HG03521 (cell line): Measurements from ENCODE around the gene TLCD1.

Source experiments
- ATAC-seq: cut with Tn5 transposase; IDR thresholded peaks from one replicate; pipeline ENCODE4 v1.9.1; 2021; ENCODE audit warnings: mild to moderate bottlenecking, moderate library complexity; ENCODE audit not compliant: unreplicated experiment

TLCD1 gene, protein sequence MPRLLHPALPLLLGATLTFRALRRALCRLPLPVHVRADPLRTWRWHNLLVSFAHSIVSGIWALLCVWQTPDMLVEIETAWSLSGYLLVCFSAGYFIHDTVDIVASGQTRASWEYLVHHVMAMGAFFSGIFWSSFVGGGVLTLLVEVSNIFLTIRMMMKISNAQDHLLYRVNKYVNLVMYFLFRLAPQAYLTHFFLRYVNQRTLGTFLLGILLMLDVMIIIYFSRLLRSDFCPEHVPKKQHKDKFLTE

DNA sequence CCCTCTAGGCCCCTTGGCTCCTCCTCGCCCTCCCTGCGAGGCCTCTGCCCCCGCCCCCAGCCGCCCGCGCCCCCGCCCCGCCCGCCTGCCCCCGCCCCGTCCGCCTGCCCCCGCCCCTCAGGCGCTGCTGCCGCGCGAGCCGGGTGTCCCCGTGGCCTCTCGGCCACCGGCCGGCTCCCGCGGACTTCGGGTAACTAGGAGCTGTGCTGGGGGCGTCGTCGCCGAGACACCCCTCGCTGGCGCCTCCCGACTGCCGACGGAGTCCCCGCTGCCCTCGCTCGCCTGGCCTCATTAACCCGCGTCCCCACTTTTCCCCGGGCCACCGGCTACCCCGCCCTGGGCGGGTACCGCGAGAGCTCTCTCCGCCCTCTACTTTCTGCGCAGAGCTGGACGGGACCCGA, at the start of gene TLCD1:
Gene TLCD1, minus strand, starts transcription at position 8 of the 401 bp plus-strand sequence. CDS start 136 bp downstream, outside the sequence.
- ATAC-seq, result no peak

DNA sequence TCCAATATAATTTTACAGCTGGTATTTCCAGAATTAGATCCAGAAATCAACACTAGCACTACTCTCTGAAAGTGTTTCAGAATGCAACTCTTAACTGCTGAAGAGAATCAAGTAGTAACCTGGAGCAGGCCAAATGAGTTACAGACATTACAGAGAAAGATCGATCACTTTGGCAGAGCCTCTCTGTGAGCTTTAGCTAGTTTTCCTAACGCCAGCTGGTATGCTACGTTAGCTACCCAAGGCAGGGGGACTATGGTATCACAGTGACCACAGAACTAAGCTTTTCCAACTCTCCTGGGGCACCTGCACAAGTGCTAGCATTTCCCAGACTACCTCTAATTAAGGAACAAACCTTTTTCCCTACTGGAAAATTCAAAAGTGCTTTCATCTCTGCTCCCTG, 48.2 kb upstream of the TLCD1 start:
- ATAC-seq, result no peak

DNA sequence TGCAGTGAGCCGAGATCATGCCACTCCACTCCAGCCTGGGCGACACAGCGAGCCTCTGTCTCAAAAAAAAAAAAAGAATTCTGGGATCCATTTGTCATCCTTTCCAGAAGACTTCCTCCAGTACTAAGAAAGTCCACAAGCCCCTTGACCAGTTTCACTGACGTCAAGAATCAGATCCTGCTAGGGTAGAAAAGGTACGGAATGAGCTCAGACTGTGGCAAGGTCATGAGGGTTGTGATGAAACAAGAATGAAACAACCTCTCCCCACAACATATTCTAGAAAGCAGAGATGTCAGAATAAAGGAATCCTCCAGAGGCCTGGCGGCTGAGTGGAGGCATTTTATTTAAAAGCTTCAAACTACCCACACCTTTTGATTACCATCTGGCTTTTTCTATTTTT, 47.7 kb upstream of the TLCD1 start:
- ATAC-seq, result no peak

DNA sequence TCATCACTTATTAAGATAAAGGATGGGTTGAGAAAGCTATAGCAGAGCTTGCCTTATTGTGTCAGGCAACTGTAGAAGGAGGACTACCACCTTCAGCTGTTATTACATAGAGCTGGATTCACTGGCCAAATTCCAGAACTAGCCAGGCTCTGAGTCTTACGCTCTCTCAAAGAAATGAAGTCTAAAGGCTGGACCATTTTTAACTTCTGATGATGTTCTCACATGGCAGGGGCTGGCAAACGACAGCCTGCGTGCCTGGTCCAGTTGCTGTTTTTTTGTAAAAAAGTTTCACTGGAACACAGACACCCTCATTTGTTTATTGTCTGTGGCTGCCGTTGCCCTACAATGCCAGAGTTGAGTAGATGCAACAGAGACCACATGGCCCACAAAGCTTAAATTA, 39.0 kb upstream of the TLCD1 start:
- no peak for ATAC-seq

DNA sequence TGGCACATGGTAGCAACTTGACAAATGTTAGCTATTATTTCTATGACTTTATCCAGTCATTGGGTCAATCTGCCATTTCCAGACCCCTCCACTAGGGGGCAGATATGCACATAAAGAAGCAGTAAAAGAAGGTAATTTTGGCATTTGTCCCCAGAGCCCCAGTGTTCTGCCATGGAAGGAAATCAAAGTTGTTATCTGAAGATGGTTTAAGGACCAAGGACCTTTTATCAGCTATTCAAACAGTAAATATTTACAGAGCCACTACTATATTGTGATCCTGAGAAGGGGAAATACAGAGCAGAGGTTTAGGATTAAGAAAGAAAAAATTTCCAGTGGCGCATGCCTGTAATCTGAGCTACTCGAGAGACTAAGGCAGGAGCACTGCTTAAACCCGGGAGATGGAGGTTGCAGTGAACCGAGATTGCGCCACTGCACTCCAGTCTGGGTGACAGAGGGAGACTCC, 37.8 kb upstream of the TLCD1 start:
- no peak for ATAC-seq

DNA sequence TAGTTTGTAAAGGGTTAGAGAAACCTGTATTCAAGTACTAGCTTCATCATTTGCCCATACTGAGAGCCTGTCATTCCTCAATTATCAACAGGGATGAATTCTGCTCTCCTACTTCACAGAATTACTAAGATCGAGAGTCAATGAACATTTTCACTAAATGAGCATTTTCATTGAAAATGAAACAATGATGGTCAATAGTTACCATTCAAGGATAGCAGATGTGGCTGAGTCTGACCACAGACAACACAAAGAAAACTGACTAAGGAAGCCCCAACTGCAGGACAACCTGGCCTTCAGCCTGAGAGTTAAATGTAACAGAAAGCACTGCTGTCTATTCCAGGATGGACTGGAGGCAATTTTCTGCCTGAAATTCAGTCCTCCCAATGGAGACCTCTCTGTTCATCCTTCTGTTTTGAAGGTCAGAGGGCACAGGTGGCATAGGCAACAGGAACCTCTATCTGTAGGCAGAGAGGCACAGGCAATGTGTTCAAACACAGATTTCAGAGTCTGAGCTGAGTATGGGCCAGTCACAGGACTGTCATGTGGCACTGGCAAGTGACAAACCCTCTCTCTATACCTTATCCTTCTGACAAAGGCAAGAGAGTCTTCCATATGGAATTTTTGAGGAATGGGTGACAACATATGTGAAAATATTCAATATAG, 37.2 kb upstream of the TLCD1 start:
- no peak for ATAC-seq

DNA sequence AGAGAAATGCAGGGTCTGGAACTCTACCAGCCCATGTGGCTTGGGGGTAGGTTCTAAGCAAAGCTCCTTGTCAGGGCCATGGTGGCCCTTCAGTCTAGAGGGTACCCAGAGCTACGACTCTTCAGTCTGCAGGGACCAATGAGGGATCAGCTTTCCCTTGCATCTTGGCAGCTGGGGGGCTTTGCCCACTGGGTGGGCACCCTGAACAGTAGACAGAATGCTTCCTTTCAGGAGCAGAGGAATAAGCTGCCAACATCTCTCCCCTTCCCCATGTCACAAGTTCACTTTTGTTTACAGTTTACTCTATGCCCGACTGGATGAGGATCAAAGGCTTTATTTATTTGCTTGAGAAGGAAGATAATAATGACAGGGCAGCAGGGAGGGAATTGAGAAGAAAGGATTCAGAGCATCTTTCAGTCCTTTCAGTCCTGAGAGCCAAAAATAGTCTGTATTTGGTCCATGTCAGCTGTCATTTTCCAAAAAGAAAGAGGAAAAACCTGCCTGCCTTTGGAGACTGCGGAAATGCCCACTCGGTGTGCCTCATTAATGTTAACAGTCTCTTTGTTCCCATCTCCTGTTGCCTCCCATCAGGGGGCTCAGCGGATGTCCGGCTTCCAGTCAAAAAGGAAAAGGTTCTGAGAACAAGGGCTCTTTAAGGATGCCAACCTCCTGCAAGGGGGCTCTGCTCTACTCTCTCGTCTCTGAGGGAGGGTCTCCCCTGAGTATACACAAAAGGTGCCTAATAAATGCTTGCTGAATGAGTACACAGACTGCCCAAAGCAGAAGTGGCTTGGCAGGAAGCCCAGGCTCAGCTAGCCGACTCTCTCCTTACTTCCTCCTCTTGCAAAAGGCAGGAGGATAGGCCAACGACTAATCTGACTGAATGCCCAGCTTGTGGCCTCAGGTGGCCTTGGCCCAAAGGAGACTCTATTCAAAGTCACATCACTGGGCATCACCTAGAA, 34.8 kb upstream of the TLCD1 start:
- ATAC-seq, result no peak

DNA sequence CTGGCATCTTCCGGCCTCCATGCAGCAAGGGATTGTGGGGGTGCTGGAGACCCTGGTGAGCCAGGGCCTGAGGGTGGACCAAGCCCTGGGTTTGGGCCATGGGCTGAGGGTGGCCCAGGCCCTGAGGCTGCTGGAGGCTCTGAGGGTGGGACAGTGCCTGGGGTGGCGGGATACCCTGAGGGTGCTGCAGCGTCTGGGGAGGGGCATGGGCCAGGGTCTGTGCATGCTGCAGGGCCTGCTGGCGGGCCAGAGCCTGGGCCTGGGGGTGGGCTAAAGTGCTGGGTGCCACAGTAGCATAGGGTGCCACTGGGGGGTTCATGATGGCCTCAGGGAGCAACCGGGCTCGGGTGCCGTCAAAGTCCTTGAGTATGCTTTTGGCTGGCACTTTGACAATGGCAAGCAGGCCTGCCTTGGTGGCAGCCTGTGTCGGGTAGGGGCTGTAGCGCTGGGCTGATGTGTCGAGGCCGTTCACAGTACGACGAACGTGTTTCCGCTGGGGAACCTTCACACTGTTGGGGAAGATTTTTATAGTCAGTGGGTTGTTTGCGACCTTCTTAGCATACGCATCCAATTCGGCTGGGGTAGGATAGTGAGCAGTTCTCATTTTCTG, 33.3 kb upstream of the TLCD1 start:
- no peak for ATAC-seq

DNA sequence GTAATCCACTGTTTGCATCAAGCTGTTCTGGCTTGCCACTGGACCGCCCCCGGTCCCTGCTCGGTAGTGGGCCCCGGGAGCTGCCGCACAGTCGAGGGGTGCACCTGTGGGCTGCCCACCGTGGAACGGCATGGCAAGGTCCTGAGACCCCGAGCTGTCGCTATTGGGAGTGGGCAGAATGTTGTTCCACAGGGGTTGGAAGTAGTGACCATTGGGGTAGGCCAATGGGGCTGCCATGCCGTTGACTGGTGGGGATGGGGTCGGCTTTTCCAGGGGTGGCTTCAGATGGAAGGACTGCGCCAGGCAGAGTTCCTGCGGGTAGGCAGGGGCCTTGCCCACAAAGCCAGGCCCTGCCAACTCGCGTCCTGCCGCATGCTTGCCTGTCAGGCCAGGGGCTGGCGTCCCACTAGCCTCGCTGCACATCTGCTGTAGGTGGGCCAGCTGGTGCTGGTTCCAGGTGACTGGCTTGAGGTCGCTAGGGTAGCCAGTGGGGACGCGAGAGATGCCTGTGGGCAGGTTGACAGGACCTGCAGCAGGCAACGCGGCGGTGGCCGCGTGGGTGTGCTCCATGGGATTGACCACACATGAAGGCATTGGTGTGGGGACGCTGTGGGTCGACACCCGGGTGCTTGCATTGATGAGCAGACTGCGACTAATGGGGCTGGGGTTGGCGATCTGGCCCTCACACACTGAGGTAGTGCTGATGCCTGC, 32.5 kb upstream of the TLCD1 start:
- ATAC-seq, result no peak

DNA sequence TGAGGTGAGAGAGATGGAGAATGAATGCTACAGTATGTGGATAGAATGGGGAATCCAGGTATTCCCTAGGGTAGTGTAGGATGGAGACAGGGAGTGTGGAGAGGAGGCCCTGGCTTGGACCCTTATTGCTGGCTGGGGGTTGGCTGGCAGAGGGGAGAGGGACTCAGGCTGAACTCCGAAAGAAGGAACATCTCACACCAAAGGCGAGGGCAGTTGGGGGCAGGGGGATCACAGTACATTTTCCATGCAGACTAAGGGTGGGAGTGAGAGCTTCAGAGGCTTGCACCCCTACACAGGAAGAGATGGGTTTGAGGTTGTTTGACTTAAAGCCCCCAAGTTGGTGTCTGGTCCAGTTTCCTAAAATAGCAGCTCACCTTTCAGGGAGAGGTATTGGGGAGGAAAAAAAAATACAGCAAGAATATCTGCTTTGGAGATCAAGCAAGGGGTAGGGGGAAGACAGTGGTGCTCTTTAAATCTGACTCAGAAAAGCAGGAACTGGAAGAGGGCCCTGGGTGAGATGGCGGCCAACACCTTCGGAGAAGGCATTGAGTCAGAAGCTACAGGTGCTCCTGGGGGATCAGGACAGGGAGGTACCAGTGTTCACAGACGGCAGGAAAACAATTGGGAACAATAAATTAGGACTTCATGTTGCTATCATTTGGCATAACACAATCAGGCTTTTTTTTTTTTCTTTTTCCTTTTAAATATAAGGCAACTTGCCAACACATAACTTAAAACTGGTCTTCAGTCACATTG, 30.2 kb upstream of the TLCD1 start:
- ATAC-seq, result no peak

DNA sequence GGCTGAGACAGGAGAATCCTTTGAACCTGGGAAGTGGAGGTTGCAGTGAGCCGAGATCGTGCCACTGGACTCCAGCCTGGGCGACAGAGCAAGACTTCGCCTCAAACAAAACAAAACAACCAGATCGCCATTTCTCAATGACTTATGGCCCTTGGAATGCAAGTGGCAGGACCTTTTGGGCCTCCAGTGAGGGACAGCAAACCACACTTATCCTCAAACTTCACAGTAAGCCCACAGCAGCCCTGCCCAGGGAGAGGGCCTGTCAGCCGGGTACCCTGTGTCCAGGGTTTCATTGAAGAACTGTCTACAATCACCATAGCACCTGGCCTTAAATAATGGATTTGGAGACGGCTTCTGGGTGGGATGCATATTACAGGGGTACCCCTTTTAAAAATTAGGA, 29.5 kb upstream of the TLCD1 start:
- no peak for ATAC-seq

DNA sequence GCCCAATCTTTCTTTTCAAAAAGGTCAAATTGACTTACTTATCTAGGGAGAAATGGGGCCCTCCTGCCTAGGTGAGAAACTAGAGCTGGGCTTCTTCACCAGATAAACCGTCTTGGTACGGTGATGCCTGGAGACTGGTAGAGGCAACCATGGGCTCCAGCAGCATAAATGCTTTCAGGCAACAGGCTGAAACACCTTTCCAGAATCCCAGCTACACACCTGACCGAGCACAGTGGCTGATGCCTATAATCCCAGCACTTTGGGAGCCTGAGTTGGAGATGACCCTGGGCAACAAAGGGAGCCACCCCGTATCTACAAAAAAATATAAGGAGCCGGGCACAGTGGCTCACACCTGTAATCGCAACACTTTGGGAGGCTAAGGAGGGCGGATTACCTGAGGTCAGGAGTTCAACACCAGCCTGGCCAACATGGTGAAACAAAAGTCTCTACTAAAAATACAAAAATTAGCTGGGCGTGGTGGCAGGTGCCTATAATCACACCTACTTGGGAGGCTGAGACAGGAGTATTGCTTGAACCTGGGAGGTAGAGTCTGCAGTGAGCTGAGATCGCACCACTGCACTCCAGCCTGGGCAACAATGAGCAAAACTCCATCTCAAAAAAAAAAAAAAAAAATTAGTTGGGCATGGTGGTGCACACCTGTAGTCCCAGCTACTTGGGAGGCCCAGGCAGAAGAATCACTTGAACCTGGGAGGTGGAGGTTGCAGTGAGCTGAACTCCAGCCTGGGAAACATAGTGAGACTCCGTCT, 25.8 kb upstream of the TLCD1 start:
- no peak for ATAC-seq

DNA sequence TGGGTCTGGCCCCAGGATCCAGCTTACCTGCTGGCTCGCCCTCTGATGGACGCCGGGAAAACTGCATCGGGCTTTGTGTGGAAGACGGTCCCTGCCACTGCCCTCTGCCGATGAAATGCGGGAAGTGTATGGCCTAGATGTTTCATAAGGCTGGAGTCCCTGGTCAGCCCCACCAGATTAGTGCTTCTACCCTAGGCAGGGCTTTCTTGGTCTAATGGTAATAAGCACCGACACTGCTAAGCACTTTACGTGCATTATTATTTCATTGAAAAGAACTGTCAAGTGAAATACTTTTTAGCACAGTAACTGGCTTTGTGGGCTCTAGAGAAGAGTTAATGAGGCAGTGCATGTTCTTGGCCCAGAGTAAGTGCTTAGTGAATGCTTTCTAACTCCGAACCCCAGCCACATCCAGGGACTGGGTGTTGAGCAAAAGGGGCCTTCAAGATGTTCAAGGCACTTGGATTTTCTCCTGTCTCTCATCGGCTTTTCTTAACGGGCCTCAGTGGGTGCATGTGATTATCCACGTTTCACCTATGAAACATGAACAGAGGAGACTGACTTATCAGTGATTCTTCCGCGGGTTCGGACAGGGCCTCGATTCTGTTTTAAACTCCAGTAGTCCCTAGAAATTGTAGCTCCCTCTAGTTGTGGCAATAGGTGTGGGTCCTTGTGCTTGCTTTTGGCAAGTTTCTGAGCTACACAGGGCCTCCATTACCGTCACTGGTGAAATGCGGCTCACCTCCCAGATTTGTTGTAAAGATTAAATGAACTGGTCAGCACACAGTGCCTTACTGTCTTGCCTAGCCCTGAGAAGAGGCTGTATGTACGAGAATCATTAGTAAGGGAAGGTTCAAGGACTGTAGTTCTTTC, 24.4 kb upstream of the TLCD1 start:
- peak; percentile 77 for ATAC-seq

DNA sequence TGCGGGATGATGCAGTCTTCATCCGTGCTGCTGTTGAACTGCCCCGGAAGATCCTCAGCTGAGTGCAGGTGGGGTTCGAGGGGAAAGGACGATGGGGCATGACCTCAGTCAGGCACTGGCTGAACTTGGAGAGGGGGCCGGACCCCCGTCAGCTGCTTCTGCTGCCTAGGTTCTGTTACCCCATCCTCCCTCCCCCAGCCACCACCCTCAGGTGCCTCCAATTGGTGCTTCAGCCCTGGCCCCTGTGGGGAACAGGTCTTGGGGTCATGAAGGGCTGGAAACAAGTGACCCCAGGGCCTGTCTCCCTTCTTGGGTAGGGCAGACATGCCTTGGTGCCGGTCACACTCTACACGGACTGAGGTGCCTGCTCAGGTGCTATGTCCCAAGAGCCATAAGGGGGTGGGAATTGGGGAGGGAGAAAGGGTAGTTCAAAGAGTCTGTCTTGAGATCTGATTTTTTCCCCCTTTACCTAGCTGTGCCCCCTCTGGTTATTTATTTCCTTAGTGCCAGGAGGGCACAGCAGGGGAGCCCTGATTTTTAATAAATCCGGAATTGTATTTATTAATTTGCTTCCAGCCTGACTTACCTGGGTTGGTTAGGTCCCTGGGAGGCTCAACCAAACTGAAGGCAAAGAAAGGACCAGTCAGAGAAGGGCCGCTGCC, 23.6 kb upstream of the TLCD1 start:
- ATAC-seq, result no peak

DNA sequence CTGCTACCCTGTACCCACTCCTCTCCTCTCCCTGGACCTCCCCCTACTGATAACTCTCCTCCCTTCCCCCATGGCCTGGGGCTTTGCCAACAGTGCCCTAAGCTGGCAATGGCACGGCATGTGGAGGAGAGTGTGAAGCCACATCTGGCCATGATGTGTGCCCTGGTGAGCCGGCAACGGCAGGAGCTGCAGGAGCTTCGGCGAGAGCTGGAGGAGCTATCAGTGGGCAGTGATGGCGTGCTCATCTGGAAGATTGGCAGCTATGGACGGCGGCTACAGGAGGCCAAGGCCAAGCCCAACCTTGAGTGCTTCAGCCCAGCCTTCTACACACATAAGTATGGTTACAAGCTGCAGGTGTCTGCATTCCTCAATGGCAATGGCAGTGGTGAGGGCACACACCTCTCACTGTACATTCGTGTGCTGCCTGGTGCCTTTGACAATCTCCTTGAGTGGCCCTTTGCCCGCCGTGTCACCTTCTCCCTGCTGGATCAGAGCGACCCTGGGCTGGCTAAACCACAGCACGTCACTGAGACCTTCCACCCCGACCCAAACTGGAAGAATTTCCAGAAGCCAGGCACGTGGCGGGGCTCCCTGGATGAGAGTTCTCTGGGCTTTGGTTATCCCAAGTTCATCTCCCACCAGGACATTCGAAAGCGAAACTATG, 23.0 kb upstream of the TLCD1 start:
- no peak for ATAC-seq

DNA sequence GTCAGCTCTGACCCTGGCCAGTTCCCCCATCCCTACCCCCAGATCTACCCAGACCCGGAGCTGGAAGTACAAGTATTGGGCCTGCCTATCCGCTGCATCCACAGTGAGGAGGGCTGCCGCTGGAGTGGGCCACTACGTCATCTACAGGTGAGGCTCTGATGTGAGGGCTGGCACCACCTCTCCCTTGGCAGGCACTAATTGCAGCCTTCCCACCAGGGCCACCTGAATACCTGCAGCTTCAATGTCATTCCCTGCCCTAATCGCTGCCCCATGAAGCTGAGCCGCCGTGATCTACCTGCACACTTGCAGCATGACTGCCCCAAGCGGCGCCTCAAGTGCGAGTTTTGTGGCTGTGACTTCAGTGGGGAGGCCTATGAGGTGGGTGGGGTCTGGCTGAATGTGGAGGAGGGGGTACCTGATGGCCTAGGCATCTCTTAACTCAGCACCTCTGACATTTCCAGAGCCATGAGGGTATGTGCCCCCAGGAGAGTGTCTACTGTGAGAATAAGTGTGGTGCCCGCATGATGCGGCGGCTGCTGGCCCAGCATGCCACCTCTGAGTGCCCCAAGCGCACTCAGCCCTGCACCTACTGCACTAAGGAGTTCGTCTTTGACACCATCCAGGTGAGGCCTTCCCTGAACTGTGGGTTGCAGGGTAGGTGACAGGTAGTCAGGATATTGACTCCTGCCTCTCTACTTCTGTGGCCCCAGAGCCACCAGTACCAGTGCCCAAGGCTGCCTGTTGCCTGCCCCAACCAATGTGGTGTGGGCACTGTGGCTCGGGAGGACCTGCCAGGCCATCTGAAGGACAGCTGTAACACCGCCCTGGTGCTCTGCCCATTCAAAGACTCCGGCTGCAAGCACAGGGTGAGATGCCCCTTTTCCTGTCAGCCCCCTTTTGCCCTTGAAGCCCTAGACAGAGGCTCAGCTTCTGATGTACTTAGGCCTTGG, 22.0 kb upstream of the TLCD1 start:
- ATAC-seq, result no peak
